HG03565 (cell line): Measurements from ENCODE around the gene NAT8L.

Experiments
- ATAC-seq: cut with Tn5 transposase; IDR thresholded peaks from one replicate; pipeline ENCODE4 v1.9.1; 2021; ENCODE audit warnings: mild to moderate bottlenecking, moderate library complexity; ENCODE audit not compliant: unreplicated experiment

The NAT8L gene

DNA sequence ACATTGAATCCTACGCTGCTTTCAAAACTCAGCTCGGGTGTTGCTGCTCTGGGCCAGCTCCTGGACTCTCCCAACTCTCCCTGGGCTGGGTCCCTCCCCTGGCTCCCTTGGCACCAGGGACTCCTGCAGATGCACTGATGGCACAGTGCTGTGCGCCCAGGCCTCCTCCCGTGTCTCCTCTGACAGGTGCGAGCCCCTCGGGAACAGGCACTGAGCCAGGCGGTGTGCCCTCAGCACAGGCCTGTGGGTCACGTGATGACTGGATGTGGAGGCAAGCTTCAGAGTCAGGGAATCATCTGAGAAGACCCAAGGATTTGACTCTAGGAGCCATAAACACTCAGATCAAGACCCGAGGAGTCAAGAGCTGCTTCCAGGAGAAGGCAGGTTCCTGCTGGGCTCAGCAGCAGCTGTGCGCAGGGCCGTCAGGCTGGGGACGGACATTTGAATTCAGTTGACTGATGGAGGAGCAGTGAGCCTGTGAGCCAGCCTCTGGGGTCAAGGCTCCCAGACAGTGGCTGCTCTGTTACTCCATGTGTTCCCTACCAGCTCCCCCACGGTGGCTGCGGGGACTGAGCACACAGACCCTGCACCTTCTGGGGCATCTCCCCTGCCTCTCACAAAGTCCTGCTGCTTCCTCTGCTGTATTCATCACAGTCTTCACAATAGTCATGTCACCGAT, 33.0 kb downstream of the NAT8L start:
- ATAC-seq, result no peak

DNA sequence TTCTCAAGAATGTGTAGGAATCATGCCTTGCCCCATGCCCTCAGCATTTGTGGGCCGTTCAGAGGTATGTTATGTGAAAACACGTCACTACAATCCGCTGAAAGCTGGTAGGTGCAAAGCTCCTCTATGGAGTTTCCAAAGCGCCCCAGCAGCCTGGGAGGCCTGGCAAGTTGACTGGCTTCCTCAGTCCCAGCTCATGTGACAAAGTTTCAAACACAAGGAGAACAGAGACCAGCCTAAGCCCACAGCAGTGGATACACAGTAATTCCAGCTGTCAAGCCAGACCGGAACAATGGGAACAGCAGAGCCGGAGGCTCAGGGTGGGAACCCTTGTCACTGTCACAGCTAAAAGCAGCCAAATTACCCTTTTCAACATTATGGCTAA, 33.5 kb downstream of the NAT8L start:
- no peak for ATAC-seq

DNA sequence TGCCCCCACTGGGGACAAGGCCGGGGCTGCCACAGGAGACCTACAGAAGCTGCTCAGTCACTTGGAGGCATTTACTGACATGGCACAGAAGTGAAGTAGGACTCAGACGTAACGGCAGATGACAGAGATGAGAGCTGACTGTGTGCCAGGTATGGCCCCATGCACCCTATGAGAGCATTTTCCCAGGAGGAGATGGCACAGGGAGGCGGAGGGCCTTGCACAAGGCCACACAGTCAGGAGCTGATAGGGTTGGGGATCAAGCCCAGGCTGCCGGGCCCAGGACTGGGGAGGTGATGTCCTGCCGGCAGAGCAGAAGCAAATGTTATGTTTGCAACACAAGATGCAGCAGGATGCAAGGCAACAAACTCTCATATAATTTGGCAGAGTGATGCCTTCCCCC, 34.1 kb downstream of the NAT8L start:
- no peak for ATAC-seq

DNA sequence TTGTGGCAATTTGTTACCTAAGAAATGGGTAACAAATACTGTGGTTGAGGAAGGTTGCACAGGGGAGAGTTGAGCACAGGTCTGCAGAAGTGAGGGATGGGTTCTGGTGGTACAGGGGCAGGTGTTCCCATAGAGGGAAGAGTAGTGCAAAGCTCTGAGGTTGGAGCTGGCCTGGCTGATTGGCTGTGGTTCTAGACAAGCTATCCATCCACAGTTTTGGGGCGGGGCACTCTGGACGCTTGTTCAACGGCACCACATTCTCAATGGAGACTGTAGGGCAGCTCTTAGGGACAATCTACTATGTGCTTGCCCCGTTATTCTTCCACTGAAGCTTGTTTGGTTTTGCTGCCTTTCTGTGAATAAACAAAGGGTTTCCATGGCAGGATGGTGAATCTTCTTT, 35.4 kb downstream of the NAT8L start:
- ATAC-seq, result no peak

DNA sequence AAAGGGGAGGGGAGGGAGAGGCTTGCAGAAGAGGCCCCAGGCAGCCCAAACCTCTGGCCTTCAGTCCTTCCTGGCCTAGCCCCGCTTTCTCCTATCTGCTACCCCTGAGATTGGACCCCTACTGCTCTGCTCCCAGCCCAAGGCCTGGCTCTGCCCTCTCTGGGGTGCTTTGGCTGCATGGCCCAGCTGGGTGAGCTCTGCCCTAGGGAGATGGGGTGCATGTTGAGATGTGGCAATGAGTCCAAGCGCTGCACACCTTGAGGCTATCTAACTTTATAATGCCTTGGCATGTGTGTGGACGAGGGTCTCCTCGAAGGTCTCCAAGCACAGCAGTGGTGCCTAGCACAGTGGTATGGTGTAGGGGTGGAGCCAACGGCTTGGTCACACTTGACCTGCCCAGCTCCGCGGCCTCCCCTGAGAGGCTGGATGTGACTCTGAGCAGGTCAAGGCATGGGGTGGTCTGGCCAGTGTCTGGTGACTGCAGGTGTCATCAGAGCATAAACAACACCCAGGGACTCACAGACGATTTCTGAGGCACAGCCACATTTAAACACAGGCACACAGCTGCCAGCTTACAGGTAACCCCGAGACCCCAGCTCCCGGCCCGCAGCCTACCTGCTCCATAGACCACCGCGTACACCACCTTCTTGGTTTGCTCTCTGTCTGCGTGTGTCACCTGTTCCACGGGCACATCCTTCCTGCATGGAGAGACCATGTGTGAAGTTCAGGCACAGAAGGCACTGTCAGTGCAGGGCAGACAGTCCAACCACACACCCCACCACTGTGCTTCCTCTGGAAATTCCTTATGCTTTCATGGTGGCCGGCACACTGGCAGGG, 36.3 kb downstream of the NAT8L start:
- ATAC-seq, result no peak

DNA sequence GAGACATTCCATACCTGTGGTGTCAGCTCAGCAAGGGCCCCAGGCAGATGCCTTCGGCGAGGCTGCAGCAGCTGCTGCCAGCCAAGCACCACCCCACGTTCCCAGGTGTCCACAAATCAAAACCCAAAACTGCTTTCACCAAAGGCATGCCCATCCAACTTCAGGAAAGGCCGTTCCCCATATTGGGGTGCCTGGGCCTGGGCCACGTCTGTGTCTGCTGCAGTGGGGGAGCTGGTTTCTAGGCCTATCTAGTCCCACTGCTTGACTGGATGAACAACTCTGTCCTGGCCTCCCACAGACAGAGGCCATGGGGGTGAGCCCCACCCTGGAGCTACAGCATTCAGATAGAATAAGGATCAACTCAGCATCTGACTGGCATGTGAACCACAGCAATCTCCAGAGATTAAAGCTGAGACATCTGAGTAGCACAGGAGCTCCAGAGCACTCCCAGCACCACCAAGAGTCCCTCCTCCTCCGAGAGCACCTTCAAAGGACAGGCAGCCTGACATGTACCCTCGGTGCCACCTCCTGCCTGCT, 37.0 kb downstream of the NAT8L start:
- no peak for ATAC-seq

DNA sequence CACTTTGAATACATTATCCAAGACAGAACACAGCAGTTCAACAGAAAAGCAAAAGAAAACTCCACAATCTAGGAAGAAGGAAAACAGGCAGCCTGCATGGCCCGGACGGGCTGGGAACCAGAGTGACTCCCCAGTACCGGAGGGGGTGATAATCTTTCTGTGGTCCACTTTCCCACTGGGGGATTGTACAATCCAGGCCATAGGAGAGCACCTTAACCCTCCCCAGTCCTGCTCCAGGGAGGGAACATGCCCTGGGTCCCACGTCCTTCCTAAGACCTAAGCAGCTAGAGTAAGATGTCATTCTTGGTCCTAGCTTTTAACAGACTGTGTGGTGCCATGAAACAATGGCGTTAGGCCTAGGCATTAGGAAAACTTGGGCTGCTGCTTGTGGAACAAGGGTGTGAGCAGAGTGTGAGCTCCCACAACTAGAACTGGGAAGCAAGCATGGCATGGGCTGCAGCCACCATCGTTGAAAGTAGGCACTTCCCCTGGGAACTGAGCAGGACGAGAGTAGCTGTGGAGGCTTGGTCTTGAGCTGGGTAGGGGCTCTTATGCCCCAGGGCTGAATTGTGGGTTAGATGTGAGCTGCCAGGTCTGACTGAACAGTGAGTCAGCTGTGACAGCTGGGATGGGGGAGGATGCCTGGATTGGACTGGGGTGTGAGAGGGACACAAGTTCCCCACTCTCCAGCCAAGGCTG, 42.4 kb downstream of the NAT8L start:
- ATAC-seq, result no peak

DNA sequence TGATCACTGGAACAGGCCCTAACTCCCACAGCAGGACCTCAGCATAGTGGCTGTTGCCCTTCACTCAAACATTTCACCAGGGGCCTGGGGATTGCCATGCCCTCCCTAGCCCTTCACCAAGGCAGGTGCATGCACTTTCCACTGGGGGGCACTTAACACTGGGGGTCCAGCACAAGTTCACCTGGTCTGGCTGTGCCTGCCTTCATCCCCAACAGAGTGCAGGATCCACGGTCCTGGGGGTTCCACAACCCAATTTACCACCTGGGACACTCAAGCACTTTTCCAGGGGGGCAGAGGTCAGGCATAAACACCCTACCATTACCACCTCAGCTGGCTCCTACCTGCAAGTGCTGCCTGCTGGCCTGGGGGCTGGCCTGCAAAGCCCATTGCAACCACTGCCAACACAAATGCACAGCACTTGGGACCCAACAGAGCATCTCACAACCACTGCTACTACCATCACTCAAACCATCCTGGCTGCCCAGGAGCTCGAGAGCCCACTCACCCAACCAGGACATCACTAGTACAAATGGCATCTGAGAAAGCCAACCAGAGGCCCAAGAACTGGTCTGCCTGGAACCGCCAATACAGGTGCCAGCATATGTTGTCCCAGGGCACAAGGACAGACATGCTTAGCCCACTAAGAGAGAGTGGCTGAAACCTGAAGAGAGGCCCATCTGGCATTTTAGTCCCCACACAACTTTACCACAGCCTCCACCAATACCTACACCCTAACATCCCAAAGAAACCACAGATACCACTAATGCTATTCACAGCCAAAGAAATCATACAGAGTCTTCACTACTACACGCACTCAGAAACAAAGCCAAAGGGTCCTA, 43.1 kb downstream of the NAT8L start:
- ATAC-seq, result no peak

DNA sequence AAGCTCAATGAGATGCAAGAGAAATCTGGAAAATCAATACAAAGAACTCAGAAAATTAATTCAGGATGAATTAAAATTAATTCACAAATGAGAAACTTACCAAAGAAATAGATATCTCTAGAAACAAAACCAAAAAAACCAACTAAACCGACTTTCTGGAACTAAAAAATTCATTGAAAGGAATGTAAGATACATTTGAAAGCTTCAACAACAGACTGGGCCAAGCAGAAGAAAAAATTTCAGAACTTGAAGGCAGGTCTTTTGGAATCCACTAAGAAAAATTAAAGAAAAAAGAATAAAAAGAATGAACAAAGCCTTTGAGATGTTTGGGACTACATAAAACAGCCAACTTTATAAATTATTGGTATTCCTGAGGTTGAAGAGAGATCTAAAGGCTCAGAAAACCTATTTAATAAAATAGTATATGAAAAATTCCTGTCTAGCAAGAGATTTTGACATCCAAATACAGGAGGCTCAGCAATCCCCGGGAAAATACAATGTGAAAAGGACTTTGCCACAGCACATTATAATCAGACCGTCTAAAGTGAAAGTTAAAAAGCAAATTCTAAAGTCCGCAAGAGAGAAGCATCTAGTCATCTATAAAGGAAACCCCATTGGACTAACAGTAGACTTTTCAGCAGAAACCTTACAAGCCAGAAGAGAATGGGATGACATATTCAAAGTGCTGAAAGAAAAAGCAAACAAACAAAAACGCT, 44.2 kb downstream of the NAT8L start:
- no peak for ATAC-seq

DNA sequence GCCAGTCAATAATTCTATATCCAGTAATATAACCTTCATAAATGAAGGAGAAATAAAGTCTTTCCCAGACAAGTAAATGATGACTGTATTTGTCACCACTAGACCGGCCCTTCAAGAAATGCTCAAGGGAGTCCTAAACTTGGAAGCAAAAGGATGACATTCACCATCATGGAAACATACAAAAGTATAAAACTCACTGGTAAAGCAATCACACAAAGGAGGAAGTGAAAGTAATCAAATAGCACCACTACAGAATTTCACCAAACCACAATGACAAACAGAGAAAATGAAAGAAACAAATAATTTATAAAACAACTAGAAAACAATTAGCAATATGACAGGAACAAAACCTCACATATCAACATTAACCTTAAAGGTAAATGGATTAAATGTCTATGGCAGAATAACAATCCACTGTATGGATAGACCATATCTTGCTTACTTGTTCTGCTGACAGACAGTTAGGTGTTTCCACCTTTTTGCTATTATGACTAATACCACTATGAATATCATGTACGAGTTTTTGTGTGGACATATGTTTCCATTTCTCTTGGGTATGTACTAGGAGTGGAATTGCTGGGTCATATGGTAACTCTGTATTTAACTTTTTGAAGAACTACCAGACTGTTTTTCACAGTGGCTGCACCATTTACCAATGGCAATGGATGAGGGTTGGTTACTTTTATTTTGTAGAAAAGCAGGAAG, 44.9 kb downstream of the NAT8L start:
- no peak for ATAC-seq

DNA sequence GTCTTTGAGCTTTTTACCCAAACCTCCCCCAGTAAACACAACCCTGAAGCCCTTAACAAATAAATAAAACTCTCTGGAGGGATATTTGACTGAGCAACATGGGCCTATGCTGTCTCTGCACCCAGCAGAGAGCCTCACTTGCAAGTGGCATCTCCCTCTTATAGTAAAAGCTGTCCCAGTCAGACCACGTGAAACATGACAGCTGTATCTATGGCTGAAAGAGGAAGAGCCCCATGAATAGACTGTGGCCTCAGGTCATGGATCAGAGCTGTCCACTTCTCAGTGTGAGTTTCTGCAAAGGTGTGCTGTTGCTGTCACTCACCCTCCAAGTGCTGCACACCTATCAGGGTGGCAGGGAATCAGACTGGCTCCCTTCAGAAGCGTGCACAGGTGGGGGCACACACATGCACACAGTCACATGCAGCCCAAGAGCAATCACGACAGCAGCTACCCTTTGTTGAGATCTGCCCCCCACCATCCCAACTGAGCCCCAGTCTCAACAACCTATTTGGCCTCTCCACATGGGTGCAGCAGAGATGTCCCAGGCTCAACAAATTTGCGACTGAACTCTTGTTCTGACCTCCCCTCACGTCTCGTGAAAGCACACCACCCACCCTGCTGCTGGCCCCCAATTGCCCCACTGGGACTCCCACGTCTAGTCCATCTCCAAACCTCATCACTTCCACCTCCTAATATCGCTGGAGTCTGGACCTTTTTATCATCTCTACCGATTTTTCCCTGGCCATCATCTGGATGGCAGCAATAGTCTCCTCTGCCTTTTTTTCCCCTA, 45.6 kb downstream of the NAT8L start:
- no peak for ATAC-seq

DNA sequence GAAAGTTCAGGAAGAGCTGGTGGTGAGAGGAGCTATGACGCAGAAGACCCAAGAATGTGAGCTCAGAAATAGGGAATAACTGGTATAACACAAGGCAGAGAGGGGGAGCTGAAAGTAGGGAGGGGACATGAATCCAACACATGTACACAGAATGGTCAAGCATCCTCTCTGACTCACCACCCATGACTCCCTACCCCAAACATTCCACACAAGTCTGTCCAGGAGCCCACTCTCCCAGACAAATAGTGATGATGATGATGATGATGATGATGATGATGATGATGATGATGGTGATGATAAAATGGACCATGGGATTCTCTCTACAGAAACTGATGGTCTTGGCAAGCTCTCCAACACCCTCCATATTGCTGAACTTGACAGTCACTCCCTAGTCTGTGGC, 46.4 kb downstream of the NAT8L start:
- ATAC-seq, result no peak

DNA sequence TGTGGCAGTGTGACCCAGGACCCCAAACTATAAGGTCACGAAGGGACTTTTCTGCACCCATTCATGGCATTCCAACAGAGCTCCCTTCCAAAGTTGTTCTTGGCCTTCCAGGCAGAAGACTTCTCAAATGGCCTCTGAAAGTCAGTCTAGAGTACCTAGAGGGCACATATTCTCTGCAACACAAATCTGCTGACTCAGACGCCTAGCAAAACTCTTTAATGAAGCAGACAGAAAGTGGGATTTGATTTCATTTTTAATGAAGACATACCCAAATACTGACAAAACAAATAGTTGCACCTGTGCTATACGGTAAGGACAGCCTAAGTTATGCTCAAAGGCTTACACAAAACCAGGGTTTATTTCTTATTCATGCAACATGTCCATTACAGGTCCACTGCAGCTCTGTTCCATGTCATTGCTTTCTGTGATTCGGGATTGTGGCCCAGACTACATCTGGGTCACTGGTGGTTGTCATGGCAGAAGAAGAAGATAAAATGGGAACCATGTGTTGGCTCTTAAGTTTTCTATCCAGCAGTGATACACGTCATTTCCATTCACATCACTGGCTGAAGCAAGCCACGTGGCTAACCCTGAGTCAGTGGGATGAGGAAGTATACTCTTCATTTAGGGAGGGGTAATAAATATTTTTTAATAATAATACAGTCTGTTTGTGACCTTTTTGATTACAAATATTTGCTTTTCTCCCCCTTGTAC, 57.7 kb downstream of the NAT8L start:
- no peak for ATAC-seq
